ENCODE results near the gene THTPA. TPM values are rescaled to one million over a fixed set of nuclear protein-coding genes. Genes with fewer than 3 reads are reported as not detected.

THTPA gene
- total RNA-seq, 4 donors from 2014 or later = 14.4 to 47.1 (median 25.2) TPM

GRCh38 chr14:23559926-23560520 is 4.0 kb downstream of the THTPA start:
- DNase-seq (ENCODE audit: low spot score in 2 of 2) = no peak
- H3K36me3 ChIP-seq = peaks cover 0 to 45% (median 0%) of the 10 kb centered on the region in 3 donors
- no peaks in the 10 kb centered on the region for H3K27me3 ChIP-seq
- H3K9me3 ChIP-seq = no peaks in the 10 kb centered on the region
- H3K27ac ChIP-seq = no peak overlapping the region
- H3K4me1 ChIP-seq = peaks cover 0 to 28% (median 11%) of the 10 kb centered on the region in 4 donors
- H3K4me3 ChIP-seq = no peak overlapping the region
- 58 to 75% methylated on average over 2 to 3 of the region's 3 CpGs for WGBS, 2 donors
- TF ChIP-seq CTCF (IDR thresholded peaks at IDR 0.05) (no peak), EP300 (IDR thresholded peaks at IDR 0.05) (no peak), POLR2A (IDR thresholded peaks at IDR 0.05) (no peak)

DNA sequence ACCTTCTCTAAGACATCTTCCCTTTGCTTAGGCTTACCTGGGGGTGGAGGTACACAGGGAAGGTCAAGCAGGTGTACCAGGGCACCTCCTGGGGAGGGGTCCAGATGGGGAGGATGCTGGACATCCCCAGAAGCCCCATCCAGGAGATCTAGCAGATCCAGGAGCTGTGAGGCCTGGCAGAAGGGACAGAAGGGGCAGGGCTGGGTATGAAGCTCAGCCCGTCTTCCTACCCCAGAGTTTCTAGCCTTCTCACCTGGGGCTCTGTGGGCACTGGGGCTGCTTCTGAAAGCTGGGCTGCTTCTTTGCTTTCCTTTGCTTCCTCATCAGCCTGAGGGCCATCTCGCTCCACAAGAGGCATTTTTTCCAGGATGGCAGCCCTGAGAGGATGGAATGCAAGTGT is 5.2 kb downstream of the THTPA start:
- no peaks in the 10 kb centered on the region for H3K27me3 ChIP-seq
- peaks cover 0 to 21% (median 7%) of the 10 kb centered on the region in 4 donors for H3K4me1 ChIP-seq
- H3K9me3 ChIP-seq = no peaks in the 10 kb centered on the region
- H3K27ac ChIP-seq = no peak overlapping the region
- DNase-seq (ENCODE audit: low spot score in 2 of 2) = no peak
- 70 to 88% methylated on average over 2 of the region's 2 CpGs for WGBS, 2 donors
- H3K4me3 ChIP-seq = no peak overlapping the region
- H3K36me3 ChIP-seq = peaks cover 0 to 45% (median 0%) of the 10 kb centered on the region in 3 donors
- TF ChIP-seq EP300 (IDR thresholded peaks at IDR 0.05) = no peak
- TF ChIP-seq POLR2A (IDR thresholded peaks at IDR 0.05) = no peak
- TF ChIP-seq CTCF (IDR thresholded peaks at IDR 0.05) = no peak

GRCh38 chr14:23561873-23562821 is 6.1 kb downstream of the THTPA start:
- DNase-seq (ENCODE audit: low spot score in 2 of 2) = no peak
- Histone ChIP-seq H3K27ac (no peak overlapping the region), H3K9me3 (no peaks in the 10 kb centered on the region), H3K27me3 (no peaks in the 10 kb centered on the region), H3K4me3 (no peak overlapping the region), H3K36me3 (peaks cover 0 to 45% (median 0%) of the 10 kb centered on the region in 3 donors), H3K4me1 (peaks cover 0 to 19% (median 6%) of the 10 kb centered on the region in 4 donors)
- WGBS, 2 donors = 82 to 91% methylated on average over 15 of the region's 15 CpGs
- TF ChIP-seq POLR2A (IDR thresholded peaks at IDR 0.05) = no peak
- no peak for TF ChIP-seq EP300 (IDR thresholded peaks at IDR 0.05)
- TF ChIP-seq CTCF (IDR thresholded peaks at IDR 0.05) = no peak

- Histone ChIP-seq H3K4me1 (peaks cover 0 to 15% (median 3%) of the 10 kb centered on the region in 4 donors), H3K27me3 (no peaks in the 10 kb centered on the region), H3K27ac (no peak overlapping the region), H3K4me3 (no peak overlapping the region), H3K9me3 (no peaks in the 10 kb centered on the region), H3K36me3 (peaks cover 0 to 45% (median 0%) of the 10 kb centered on the region in 3 donors)
- TF ChIP-seq EP300 (IDR thresholded peaks at IDR 0.05) = no peak
- peak; percentile 84 to 96 (median 87) for TF ChIP-seq CTCF (IDR thresholded peaks at IDR 0.05)
- no peak for TF ChIP-seq POLR2A (IDR thresholded peaks at IDR 0.05)
- DNase-seq (ENCODE audit: low spot score in 2 of 2) = peak in 1 of 2 donors; percentile 51
- WGBS, 2 donors = 95 to 96% methylated on average over 2 of the region's 2 CpGs
Observed at GRCh38 chr14:23562822-23563472, 6.9 kb downstream of the THTPA start.
